ENCODE measurements around the gene ZFAND6.

- TF ChIP-seq CTCF (conservative IDR thresholded peaks at IDR 0.05 in 1 of 2, IDR thresholded peaks at IDR 0.05 in 1 of 2; ENCODE audit: extremely low read depth in 1 of 2, insufficient read depth in 1 of 2, low read depth in 1 of 2, low read length in 2 of 2), result no peak
- TF ChIP-seq EZH2 (IDR thresholded peaks at IDR 0.05; ENCODE audit: borderline replicate concordance, low read length), result no peak
Measured at GRCh38 chr15:80142646-80143045, 83.2 kb downstream of the ZFAND6 start.

Data from mammary epithelial cell (primary cell).